Vagina (tissue), 2 donors: ENCODE measurements around the gene MAP3K20. TPM values are rescaled to one million over a fixed set of nuclear protein-coding genes. Genes with fewer than 3 reads are reported as not detected.
"Not testable (repeated sequence)": the region's sequence is repeated elsewhere in the genome, so short reads cannot be mapped to it uniquely, and the experiment has no call there.

ENCODE experiments used
- DNase-seq, 2 donors: peaks; one replicate each; pipeline ENCODE4 v3.0.0-alpha.2; 2017; ENCODE audit errors: extremely low spot score in 2 of 2
- H3K27ac ChIP-seq: fragments of 200-600 bp; sonication (generic); one replicate; pipeline ENCODE4 v1.5.1; 2019
- H3K27me3 ChIP-seq: fragments of 200-600 bp; sonication (generic); one replicate; pipeline ENCODE4 v1.5.1; 2019
- H3K36me3 ChIP-seq, 2 donors: fragments of 200-600 bp; sonication (generic); one replicate each; pipeline ENCODE4 v1.5.1; 2017 to 2019
- H3K4me1 ChIP-seq: fragments of 200-600 bp; sonication (generic); one replicate; pipeline ENCODE4 v1.5.1; 2019
- H3K4me3 ChIP-seq, 2 donors: fragments of 200-600 bp; sonication (generic); 1 replicate in 1 of 2; 2 replicates in 1 of 2; pipeline ENCODE4 v1.5.1; 2016 to 2019
- H3K9me3 ChIP-seq: fragments of 200-600 bp; sonication (generic); one replicate; pipeline ENCODE4 v1.5.1; 2019
- POLR2A ChIP-seq, 2 donors: fragments of 450-650 bp; IDR thresholded peaks; one replicate each; pipeline ENCODE4 v1.6.1; 2017; ENCODE audit warnings: antibody characterized with exemption in 2 of 2, mild to moderate bottlenecking in 2 of 2, moderate library complexity in 2 of 2
- POLR2AphosphoS5 ChIP-seq, 2 donors: sonication (generic); formaldehyde crosslinking; IDR thresholded peaks; one replicate each; pipeline ENCODE4 v1.9.0; 2017; ENCODE audit warnings: antibody characterized with exemption in 2 of 2, mild to moderate bottlenecking in 2 of 2, low read depth in 1 of 2; ENCODE audit not compliant: insufficient read depth in 1 of 2
- intact Hi-C: fragments of 100-400 bp; cut with DNase I; formaldehyde crosslinking; loops from one replicate; pipeline ENCODE4 v1.15.1; 2023
- total RNA-seq: library from RNA; depleted of rRNA; stranded (reverse); fragments of >200 nt; gene quantifications from one replicate; pipeline ENCODE4 v1.2.3, GENCODE V29; 2016
- TF ChIP-seq, protein P1 (sequence below), 3 experiments: fragments of 450-650 bp in 2 of 3; fragments of 200-600 bp in 1 of 3; sonication (generic) in 1 of 3; IDR thresholded peaks; one replicate each; pipeline ENCODE4 v1.5.1; 2017 to 2019; ENCODE audit warnings: antibody characterized with exemption in 3 of 3, mild to moderate bottlenecking in 2 of 3, moderate library complexity in 2 of 3

Gene MAP3K20
- total RNA-seq, 1 donor from 2014 or later, result 59.4 TPM

DNA sequence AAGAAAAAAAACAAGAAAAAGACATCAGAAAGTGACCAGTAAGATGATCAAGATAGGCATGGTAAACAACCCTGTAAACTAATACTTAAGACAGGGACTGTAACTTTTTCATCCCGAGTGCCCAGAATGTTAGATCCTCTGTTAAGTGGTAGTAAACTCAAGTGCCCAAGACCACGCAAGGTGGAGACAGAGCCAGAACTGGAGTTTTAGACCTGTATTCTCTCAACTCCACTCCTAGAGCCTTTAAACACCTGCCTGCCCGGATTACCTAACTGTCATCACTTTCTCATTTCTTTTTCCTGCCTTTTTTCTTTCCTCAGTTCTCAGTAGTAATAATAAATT lies 203.9 kb downstream of the MAP3K20 start:
- Histone ChIP-seq H3K4me3 (no peak overlapping the region), H3K36me3 (no peaks in the 10 kb centered on the region), H3K27me3 (no peaks in the 10 kb centered on the region), H3K9me3 (no peaks in the 10 kb centered on the region), H3K27ac (no peak overlapping the region), H3K4me1 (no peaks in the 10 kb centered on the region)
- intact Hi-C loops, result no loop called here
- TF ChIP-seq POLR2AphosphoS5 (IDR thresholded peaks at IDR 0.05; ENCODE audit: insufficient read depth in 1 of 2, low read depth in 1 of 2) (no peak), POLR2A (IDR thresholded peaks at IDR 0.05) (no peak)
- TF ChIP-seq, protein P1, sequence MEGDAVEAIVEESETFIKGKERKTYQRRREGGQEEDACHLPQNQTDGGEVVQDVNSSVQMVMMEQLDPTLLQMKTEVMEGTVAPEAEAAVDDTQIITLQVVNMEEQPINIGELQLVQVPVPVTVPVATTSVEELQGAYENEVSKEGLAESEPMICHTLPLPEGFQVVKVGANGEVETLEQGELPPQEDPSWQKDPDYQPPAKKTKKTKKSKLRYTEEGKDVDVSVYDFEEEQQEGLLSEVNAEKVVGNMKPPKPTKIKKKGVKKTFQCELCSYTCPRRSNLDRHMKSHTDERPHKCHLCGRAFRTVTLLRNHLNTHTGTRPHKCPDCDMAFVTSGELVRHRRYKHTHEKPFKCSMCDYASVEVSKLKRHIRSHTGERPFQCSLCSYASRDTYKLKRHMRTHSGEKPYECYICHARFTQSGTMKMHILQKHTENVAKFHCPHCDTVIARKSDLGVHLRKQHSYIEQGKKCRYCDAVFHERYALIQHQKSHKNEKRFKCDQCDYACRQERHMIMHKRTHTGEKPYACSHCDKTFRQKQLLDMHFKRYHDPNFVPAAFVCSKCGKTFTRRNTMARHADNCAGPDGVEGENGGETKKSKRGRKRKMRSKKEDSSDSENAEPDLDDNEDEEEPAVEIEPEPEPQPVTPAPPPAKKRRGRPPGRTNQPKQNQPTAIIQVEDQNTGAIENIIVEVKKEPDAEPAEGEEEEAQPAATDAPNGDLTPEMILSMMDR (IDR thresholded peaks at IDR 0.05), result no peak
- DNase-seq, result no peak

DNA sequence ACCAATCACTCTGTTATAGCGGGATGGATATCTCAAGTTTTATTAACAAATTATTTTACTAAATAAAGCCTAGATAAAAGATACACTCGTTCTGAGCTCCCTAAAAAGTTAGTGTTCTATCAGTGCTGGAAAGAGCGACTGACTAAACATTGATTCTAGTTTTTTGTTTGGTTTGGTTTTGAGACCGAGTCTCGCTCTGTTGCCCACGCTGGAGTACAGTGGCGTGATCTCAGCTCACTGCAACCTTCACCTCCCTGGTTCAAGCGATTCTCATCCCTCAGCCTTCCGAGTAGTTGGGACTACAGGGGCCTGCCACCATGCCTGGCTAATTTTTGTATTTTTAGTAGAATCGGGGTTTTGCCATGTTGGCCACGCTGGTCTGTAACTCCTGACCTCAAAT lies 205.2 kb downstream of the MAP3K20 start:
- no peaks in the 10 kb centered on the region for H3K36me3 ChIP-seq
- no peaks in the 10 kb centered on the region for H3K4me1 ChIP-seq
- H3K27ac ChIP-seq, result no peak overlapping the region
- no peak overlapping the region for H3K4me3 ChIP-seq
- TF ChIP-seq, protein P1 (IDR thresholded peaks at IDR 0.05), result no peak
- TF ChIP-seq POLR2AphosphoS5 (IDR thresholded peaks at IDR 0.05; ENCODE audit: insufficient read depth in 1 of 2, low read depth in 1 of 2) (no peak), POLR2A (IDR thresholded peaks at IDR 0.05) (no peak)
- H3K9me3 ChIP-seq, result no peaks in the 10 kb centered on the region
- no peak for DNase-seq
- intact Hi-C loops, result no loop called here
- H3K27me3 ChIP-seq, result no peaks in the 10 kb centered on the region

DNA sequence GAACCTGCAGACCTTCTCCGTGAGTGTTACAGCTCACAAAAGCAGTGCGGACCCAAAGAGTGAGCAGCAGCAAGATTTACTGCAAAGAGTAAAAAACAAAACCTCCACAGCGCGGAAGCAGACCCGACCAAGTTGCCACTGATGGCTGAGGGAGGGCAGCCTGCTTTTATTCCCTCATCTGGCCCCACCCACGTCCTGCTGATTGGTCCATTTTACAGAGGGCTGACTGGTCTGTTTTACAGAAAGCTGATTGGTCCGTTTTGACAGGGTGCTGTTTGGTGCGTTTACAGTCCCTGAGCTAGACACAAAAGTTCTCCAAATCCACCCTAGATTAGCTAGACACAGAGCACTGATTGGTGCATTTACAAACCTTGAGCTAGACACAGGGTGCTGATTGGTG lies 206.3 kb downstream of the MAP3K20 start:
- H3K36me3 ChIP-seq, H3K4me3 ChIP-seq, intact Hi-C loops, H3K9me3 ChIP-seq, H3K27me3 ChIP-seq, DNase-seq, H3K4me1 ChIP-seq, H3K27ac ChIP-seq: not testable (repeated sequence)

DNA sequence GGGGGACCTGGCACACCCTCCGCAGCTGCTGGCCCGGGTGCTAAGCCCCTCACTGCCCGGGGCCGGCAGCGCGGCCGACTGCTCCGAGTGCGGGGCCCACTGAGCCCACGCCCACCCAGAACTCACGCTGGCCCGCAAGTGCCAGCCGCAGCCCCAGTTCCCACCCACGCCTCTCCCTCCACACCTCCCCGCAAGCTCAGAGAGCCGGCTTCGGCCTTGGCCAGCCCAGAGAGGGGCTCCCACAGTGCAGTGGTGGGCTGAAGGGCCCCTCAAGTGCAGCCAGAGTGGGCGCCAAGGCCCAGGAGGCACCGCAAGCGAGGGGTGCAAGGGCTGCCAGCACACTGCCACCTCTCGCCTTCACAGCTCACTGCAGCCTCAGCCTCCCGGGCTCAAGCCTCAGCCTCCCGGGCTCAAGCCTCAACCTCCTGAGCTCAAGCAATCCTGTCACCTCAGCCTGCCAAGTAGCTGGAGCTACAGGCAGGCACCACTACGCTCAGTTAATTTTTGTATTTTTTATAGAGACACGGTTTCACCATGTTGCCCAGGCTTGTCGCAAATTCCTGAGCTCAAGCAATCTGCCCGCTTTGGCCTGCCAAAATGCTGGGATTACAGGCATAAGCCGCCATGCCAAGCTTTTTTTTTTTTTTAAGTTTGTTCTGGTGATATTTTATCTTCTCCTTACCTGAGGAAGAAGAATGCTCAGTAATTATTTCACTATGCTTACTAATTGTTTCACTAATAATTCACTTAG lies 207.3 kb downstream of the MAP3K20 start:
- Histone ChIP-seq H3K4me1 (no peaks in the 10 kb centered on the region), H3K36me3 (no peaks in the 10 kb centered on the region), H3K27me3 (no peaks in the 10 kb centered on the region), H3K4me3 (no peak overlapping the region), H3K27ac (no peak overlapping the region), H3K9me3 (no peaks in the 10 kb centered on the region)
- no peak for DNase-seq
- TF ChIP-seq, protein P1 (IDR thresholded peaks at IDR 0.05), result no peak
- TF ChIP-seq POLR2A (IDR thresholded peaks at IDR 0.05) (no peak), POLR2AphosphoS5 (IDR thresholded peaks at IDR 0.05; ENCODE audit: insufficient read depth in 1 of 2, low read depth in 1 of 2) (peak in 1 of 2 donors; percentile 34)
- intact Hi-C loops, result no loop called here

DNA sequence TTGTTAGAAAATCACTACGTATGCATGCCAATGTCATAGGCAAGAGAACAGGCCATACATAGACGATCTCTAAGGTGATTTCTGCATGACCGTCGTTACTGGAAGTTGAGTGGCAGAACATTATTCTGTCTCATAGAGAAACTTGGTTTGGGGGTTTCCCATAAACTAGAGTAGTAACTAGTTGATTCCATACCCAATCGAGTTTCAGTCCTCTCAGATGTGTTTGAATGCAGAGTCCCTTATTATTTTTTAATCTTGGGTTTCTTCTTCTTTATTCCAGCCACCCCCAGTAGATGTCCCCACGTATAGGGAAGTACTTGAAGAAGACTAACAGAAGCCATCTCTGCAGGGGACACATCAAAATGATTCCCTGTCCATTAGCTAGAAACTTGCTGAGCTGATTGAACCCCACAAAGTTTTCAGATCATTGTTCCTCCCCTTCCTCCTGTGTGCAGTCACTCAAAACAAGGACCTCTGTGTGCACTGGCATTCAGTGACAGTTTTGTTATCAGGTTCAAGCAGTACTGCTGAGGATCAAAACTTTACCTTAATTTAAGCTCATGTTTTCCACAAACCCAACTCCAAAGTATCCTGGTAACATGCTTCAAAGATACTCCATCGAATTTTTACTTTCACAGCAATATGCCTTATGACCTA lies 210.6 kb downstream of the MAP3K20 start:
- intact Hi-C loops, result no loop called here
- Histone ChIP-seq H3K4me3 (no peak overlapping the region), H3K27ac (no peak overlapping the region), H3K36me3 (no peaks in the 10 kb centered on the region), H3K4me1 (no peaks in the 10 kb centered on the region), H3K27me3 (no peaks in the 10 kb centered on the region), H3K9me3 (no peaks in the 10 kb centered on the region)
- TF ChIP-seq POLR2AphosphoS5 (IDR thresholded peaks at IDR 0.05; ENCODE audit: insufficient read depth in 1 of 2, low read depth in 1 of 2) (no peak), POLR2A (IDR thresholded peaks at IDR 0.05) (no peak)
- TF ChIP-seq, protein P1 (IDR thresholded peaks at IDR 0.05), result no peak
- no peak for DNase-seq
